ENCODE results near the gene ABCB9. TPM values are rescaled to one million over a fixed set of nuclear protein-coding genes. Genes with fewer than 3 reads are reported as not detected.

Gene ABCB9
- total RNA-seq, 1 experiment from 2014 or later: 11.0 TPM

- Histone ChIP-seq H3K27me3 (replicated peaks) (no peaks in the 10 kb centered on the region), H3K36me3 (peaks cover 67% of the 10 kb centered on the region), H3K9me3 (replicated peaks) (no peaks in the 10 kb centered on the region), H3K4me3 (peak overlapping the region; percentile 89), H3K4me1 (replicated peaks) (peaks cover 26% of the 10 kb centered on the region), H3K27ac (peak overlapping the region; percentile 69; the same call in 1 of the 2 replicates)
- DNase-seq (ENCODE audit: low read depth in 1 of 2, low spot score in 2 of 2): no peak
Observed at GRCh38 chr12:122981587-122982476, 15.6 kb upstream of the ABCB9 start.

- H3K9me3 ChIP-seq (replicated peaks): no peaks in the 10 kb centered on the region
- H3K4me3 ChIP-seq: peak overlapping the region; percentile 89
- peaks cover 32% of the 10 kb centered on the region for H3K4me1 ChIP-seq (replicated peaks)
- DNase-seq (ENCODE audit: low read depth in 1 of 2, low spot score in 2 of 2): no peak
- no peaks in the 10 kb centered on the region for H3K27me3 ChIP-seq (replicated peaks)
- H3K27ac ChIP-seq: peak overlapping the region; percentile 69
- peaks cover 74% of the 10 kb centered on the region for H3K36me3 ChIP-seq
Observed at GRCh38 chr12:122981036-122981471, 14.8 kb upstream of the ABCB9 start.

GRCh38 chr12:122980183-122981035, 14.1 kb upstream of the ABCB9 start, which contains the start of gene ARL6IP4:
ARL6IP4 (plus strand) TSS chr12:122980681; CDS start chr12:122981140, 459 bp downstream.
- peak within 1 kb of the TSS; percentile 69 for H3K27ac ChIP-seq
- no peaks in the 10 kb centered on the region for H3K9me3 ChIP-seq (replicated peaks)
- peak within 1 kb of the TSS; percentile 89 for H3K4me3 ChIP-seq
- no peaks in the 10 kb centered on the region for H3K27me3 ChIP-seq (replicated peaks)
- peak; percentile 71 to 78 for DNase-seq (ENCODE audit: low read depth in 1 of 2, low spot score in 2 of 2)
- peaks cover 37% of the 10 kb centered on the region for H3K4me1 ChIP-seq (replicated peaks)
- H3K36me3 ChIP-seq: peaks cover 81% of the 10 kb centered on the region

GRCh38 chr12:122979908-122980182, 13.6 kb upstream of the ABCB9 start:
- DNase-seq (ENCODE audit: low read depth in 1 of 2, low spot score in 2 of 2): no peak
- H3K4me1 ChIP-seq (replicated peaks): peaks cover 37% of the 10 kb centered on the region
- H3K4me3 ChIP-seq: peak overlapping the region; percentile 89
- H3K36me3 ChIP-seq: peaks cover 85% of the 10 kb centered on the region
- H3K27me3 ChIP-seq (replicated peaks): no peaks in the 10 kb centered on the region
- H3K9me3 ChIP-seq (replicated peaks): no peaks in the 10 kb centered on the region
- peak overlapping the region; percentile 69 for H3K27ac ChIP-seq

GRCh38 chr12:122979001-122979907, 13.0 kb upstream of the ABCB9 start:
- Histone ChIP-seq H3K27me3 (replicated peaks) (no peaks in the 10 kb centered on the region), H3K27ac (peak overlapping the region; percentile 69), H3K9me3 (replicated peaks) (no peaks in the 10 kb centered on the region), H3K4me3 (peak overlapping the region; percentile 89), H3K36me3 (peaks cover 85% of the 10 kb centered on the region), H3K4me1 (replicated peaks) (peaks cover 37% of the 10 kb centered on the region)
- DNase-seq (ENCODE audit: low read depth in 1 of 2, low spot score in 2 of 2): no peak

GRCh38 chr12:122978507-122978955, 12.3 kb upstream of the ABCB9 start:
- no peak for DNase-seq (ENCODE audit: low read depth in 1 of 2, low spot score in 2 of 2)
- no peak overlapping the region for H3K4me3 ChIP-seq
- H3K4me1 ChIP-seq (replicated peaks): peaks cover 37% of the 10 kb centered on the region
- H3K9me3 ChIP-seq (replicated peaks): no peaks in the 10 kb centered on the region
- no peak overlapping the region for H3K27ac ChIP-seq
- H3K36me3 ChIP-seq: peaks cover 79% of the 10 kb centered on the region
- H3K27me3 ChIP-seq (replicated peaks): no peaks in the 10 kb centered on the region

- Histone ChIP-seq H3K36me3 (peaks cover 74% of the 10 kb centered on the region), H3K27ac (no peak overlapping the region), H3K9me3 (replicated peaks) (no peaks in the 10 kb centered on the region), H3K27me3 (replicated peaks) (no peaks in the 10 kb centered on the region), H3K4me1 (replicated peaks) (peaks cover 37% of the 10 kb centered on the region), H3K4me3 (no peak overlapping the region)
- no peak for DNase-seq (ENCODE audit: low read depth in 1 of 2, low spot score in 2 of 2)
Observed at GRCh38 chr12:122977655-122978392, 11.6 kb upstream of the ABCB9 start.

- Histone ChIP-seq H3K4me3 (no peak overlapping the region), H3K9me3 (replicated peaks) (no peaks in the 10 kb centered on the region), H3K36me3 (peaks cover 67% of the 10 kb centered on the region), H3K4me1 (replicated peaks) (peaks cover 33% of the 10 kb centered on the region), H3K27ac (no peak overlapping the region), H3K27me3 (replicated peaks) (no peaks in the 10 kb centered on the region)
- DNase-seq (ENCODE audit: low read depth in 1 of 2, low spot score in 2 of 2): no peak
Observed at GRCh38 chr12:122977153-122977552, 10.9 kb upstream of the ABCB9 start.

- Histone ChIP-seq H3K4me1 (replicated peaks) (peaks cover 27% of the 10 kb centered on the region), H3K27ac (no peak overlapping the region), H3K36me3 (peaks cover 62% of the 10 kb centered on the region), H3K9me3 (replicated peaks) (no peaks in the 10 kb centered on the region), H3K27me3 (replicated peaks) (no peaks in the 10 kb centered on the region), H3K4me3 (no peak overlapping the region)
- no peak for DNase-seq (ENCODE audit: low read depth in 1 of 2, low spot score in 2 of 2)
Observed at GRCh38 chr12:122976648-122976975, 10.3 kb upstream of the ABCB9 start.

- DNase-seq (ENCODE audit: low read depth in 1 of 2, low spot score in 2 of 2): no peak
Observed at GRCh38 chr12:122975790-122976647, 9.8 kb upstream of the ABCB9 start.

GRCh38 chr12:122974892-122975789, 8.9 kb upstream of the ABCB9 start, which contains the start of gene OGFOD2:
OGFOD2 (plus strand) TSS chr12:122975244; CDS start chr12:122975252, 8 bp downstream.
- peak; percentile 87 to 90 for DNase-seq (ENCODE audit: low read depth in 1 of 2, low spot score in 2 of 2)
- Histone ChIP-seq H3K27me3 (replicated peaks) (no peaks in the 10 kb centered on the region), H3K36me3 (peaks cover 50% of the 10 kb centered on the region), H3K4me1 (replicated peaks) (peaks cover 21% of the 10 kb centered on the region), H3K9me3 (replicated peaks) (no peaks in the 10 kb centered on the region), H3K4me3 (peak within 1 kb of the TSS; percentile 90), H3K27ac (peak within 1 kb of the TSS; percentile 94)

More at GRCh38 chr12:122975790-122976647, 9.8 kb upstream of the ABCB9 start:
- H3K36me3 ChIP-seq: peaks cover 57% of the 10 kb centered on the region
- H3K27ac ChIP-seq: peak overlapping the region; percentile 94
- H3K4me3 ChIP-seq: peak overlapping the region; percentile 90
- no peaks in the 10 kb centered on the region for H3K27me3 ChIP-seq (replicated peaks)
- no peaks in the 10 kb centered on the region for H3K9me3 ChIP-seq (replicated peaks)
- H3K4me1 ChIP-seq (replicated peaks): peaks cover 21% of the 10 kb centered on the region
